D721Med (cell line): ENCODE data around the gene GNAL.

Experiments
- DNase-seq: peaks from one replicate; pipeline ENCODE4 v3.0.0; 2011; ENCODE audit warnings: low spot score; ENCODE audit not compliant: insufficient read length
- FAIRE-seq: peaks from 2 replicates; lab custom pipeline; 2011; peaks lifted over from hg19 to GRCh38; lab: Jason Lieb, UNC
- TF ChIP-seq, protein P1 (sequence below): IDR thresholded peaks from 2 replicates; pipeline ENCODE4 v1.5.1; 2012; ENCODE audit warnings: mild to moderate bottlenecking, control low read depth; ENCODE audit not compliant: insufficient read depth; ENCODE audit errors: missing control alignments

GNAL gene

GRCh38 chr18:11899063-11899462 is 210.0 kb downstream of the GNAL start:
- DNase-seq (no peak), FAIRE-seq (no peak)
- TF ChIP-seq, protein P1, sequence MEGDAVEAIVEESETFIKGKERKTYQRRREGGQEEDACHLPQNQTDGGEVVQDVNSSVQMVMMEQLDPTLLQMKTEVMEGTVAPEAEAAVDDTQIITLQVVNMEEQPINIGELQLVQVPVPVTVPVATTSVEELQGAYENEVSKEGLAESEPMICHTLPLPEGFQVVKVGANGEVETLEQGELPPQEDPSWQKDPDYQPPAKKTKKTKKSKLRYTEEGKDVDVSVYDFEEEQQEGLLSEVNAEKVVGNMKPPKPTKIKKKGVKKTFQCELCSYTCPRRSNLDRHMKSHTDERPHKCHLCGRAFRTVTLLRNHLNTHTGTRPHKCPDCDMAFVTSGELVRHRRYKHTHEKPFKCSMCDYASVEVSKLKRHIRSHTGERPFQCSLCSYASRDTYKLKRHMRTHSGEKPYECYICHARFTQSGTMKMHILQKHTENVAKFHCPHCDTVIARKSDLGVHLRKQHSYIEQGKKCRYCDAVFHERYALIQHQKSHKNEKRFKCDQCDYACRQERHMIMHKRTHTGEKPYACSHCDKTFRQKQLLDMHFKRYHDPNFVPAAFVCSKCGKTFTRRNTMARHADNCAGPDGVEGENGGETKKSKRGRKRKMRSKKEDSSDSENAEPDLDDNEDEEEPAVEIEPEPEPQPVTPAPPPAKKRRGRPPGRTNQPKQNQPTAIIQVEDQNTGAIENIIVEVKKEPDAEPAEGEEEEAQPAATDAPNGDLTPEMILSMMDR: no peak

DNA sequence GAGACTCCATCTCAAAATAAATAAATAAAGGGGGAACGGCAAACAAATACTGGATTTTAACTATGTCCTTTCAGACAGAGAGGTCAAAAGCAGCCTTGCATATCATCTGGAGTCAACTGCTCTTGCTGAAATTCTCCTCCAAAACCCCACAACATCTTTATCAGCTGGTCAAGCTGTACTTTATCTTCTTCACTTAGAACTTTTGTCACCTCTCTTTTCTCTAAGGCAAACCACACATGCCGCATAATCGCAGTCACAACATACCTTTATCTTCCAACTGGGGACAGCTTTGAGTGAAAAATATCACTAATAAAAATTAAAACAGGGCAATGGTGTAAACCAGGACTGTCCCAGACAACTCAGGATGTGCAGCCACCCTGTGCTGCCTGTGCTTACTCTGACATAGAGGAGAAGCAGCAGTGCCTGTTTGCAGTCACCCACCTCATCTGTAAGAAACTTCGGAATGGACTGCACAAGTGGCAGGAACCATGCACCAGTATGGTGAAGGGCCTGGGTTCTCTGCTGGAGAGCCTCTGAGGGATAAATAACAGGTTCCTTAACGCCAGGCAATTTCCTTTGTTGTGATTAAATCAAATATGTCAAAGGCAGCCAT is 212.9 kb downstream of the GNAL start:
- TF ChIP-seq, protein P1: no peak
- no peak for FAIRE-seq
- DNase-seq: no peak

DNA sequence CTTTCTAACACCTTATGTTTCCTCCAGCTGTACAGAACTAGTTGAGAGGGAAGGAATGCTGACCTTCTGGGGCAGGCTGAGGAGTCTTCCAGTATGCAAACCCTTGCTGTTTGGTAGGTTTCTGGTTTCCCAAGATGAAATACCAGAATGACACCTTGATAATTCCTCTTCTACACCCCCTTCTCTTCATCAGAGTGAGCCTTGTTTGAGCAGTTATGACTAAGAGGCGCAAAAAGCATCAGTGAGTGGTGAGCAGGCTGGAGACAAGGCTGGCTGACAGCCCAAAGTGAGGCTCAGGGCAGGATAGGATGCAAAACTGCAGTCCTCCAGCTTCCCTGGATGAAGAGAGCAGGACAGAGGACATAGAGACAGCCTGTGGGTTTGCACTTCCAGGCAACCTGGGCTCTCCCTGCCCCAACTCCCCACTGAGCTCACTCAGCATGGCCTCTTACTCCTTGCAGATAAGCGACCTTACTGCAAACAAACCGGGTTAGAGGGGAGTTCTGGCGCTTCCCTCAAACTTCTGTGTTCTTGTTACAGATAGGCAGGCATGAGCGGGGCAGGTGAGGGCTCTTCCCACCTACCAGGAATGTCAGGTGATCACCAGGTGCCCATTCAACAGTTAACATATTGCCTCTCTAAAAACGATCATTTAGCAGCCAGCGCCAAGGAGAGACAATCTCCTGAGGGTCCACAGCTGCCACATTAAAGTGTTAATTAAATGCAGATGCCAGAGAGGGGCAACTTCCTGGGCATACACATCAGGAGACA is 213.6 kb downstream of the GNAL start:
- DNase-seq: no peak
- TF ChIP-seq, protein P1: no peak
- FAIRE-seq: no peak

GRCh38 chr18:11905613-11906012 is 216.5 kb downstream of the GNAL start:
- DNase-seq (no peak), FAIRE-seq (no peak)
- TF ChIP-seq, protein P1: no peak

GRCh38 chr18:11906176-11906575 is 217.1 kb downstream of the GNAL start:
- DNase-seq: no peak
- no peak for FAIRE-seq
- TF ChIP-seq, protein P1: no peak

- DNase-seq (no peak), FAIRE-seq (no peak)
- TF ChIP-seq, protein P1: no peak
Observed at GRCh38 chr18:11906926-11907874, 218.1 kb downstream of the GNAL start.
